GM12878 (cell line): ENCODE data around the gene SETD6. TPM values are rescaled to one million over a fixed set of nuclear protein-coding genes. Genes with fewer than 3 reads are reported as not detected.

ENCODE experiments used
- BCL3 ChIP-seq: IDR thresholded peaks from 2 replicates; pipeline ENCODE4 v1.6.1; 2011; ENCODE audit warnings: borderline replicate concordance, low read depth, mild to moderate bottlenecking, moderate library complexity, low read length; ENCODE audit not compliant: insufficient read depth, poor library complexity, severe bottlenecking
- BRCA1 ChIP-seq: IDR thresholded peaks from 2 replicates; pipeline ENCODE4 v1.6.1; 2011; ENCODE audit warnings: low read depth, low read length, improper control_type of control experiment
- CBX5 ChIP-seq: sonication (generic); IDR thresholded peaks from 2 replicates; pipeline ENCODE4 v1.6.1; 2016; ENCODE audit warnings: low read depth, moderate library complexity, mild to moderate bottlenecking, inconsistent platforms
- CHD1 ChIP-seq: IDR thresholded peaks from 2 replicates; pipeline ENCODE4 v1.6.1; 2012; ENCODE audit warnings: low read depth, low read length, improper control_type of control experiment
- CHD4 ChIP-seq: fragments of 200-600 bp; sonication (generic); IDR thresholded peaks from 2 replicates; pipeline ENCODE4 v1.6.1; 2016; ENCODE audit warnings: mild to moderate bottlenecking
- IKZF1 ChIP-seq: fragments of 450-650 bp; conservative IDR thresholded peaks from 2 replicates; pipeline ENCODE4 v1.6.1; 2017; ENCODE audit warnings: antibody characterized with exemption, mild to moderate bottlenecking
- MTA3 ChIP-seq: IDR thresholded peaks from 2 replicates; pipeline ENCODE4 v1.6.1; 2012; ENCODE audit warnings: low read length, inconsistent platforms, borderline replicate concordance
- MYC ChIP-seq: IDR thresholded peaks from 2 replicates; pipeline ENCODE4 v1.6.1; 2011; ENCODE audit warnings: mild to moderate bottlenecking, low read length, moderate library complexity, inconsistent platforms; ENCODE audit not compliant: insufficient read depth, insufficient replicate concordance, insufficient read length, severe bottlenecking
- PAX5 ChIP-seq: IDR thresholded peaks from 2 replicates; pipeline ENCODE4 v1.6.1; 2011; ENCODE audit warnings: low read depth, low read length, borderline replicate concordance
- POLR2AphosphoS2 ChIP-seq: IDR thresholded peaks from 2 replicates; pipeline ENCODE4 v1.6.1; 2011; ENCODE audit warnings: low read depth, mild to moderate bottlenecking, low read length, improper control_type of control experiment, moderate library complexity
- SP1 ChIP-seq: IDR thresholded peaks from one replicate; pipeline ENCODE4 v1.6.1; 2011; ENCODE audit warnings: low read depth, low read length
- STAT1 ChIP-seq: fragments of 450-650 bp; conservative IDR thresholded peaks from 2 replicates; pipeline ENCODE4 v1.6.1; 2014; ENCODE audit warnings: antibody characterized with exemption, mild to moderate bottlenecking
- TCF3 ChIP-seq: IDR thresholded peaks from 2 replicates; pipeline ENCODE4 v1.6.1; 2012; ENCODE audit warnings: low read depth, mild to moderate bottlenecking, low read length, borderline replicate concordance; ENCODE audit not compliant: insufficient read depth
- USF1 ChIP-seq: IDR thresholded peaks from 2 replicates; pipeline ENCODE4 v1.6.1; 2011; ENCODE audit warnings: borderline replicate concordance, low read depth, mild to moderate bottlenecking, moderate library complexity, mixed read lengths, low read length; ENCODE audit not compliant: insufficient read depth; ENCODE audit errors: extremely low read length
- ZNF207 ChIP-seq: fragments of 450-650 bp; IDR thresholded peaks from 2 replicates; pipeline ENCODE4 v1.6.1; 2014; ENCODE audit warnings: antibody characterized with exemption, mild to moderate bottlenecking, borderline replicate concordance
- ZNF24 ChIP-seq: fragments of 450-650 bp; IDR thresholded peaks from 2 replicates; pipeline ENCODE4 v1.6.1; 2017; ENCODE audit warnings: antibody characterized with exemption, mild to moderate bottlenecking
- ZSCAN29 ChIP-seq: fragments of 450-650 bp; IDR thresholded peaks from 2 replicates; pipeline ENCODE4 v1.6.1; 2017; ENCODE audit warnings: mild to moderate bottlenecking, moderate library complexity
- polyA plus RNA-seq, 11 experiments: library from polyadenylated mRNA; depleted of rRNA in 4 of 11; unstranded in 6 of 11; stranded (reverse) in 5 of 11; fragments of >200 nt; fragmentation: Nextera tagmentation in 4 of 11; fragmentation: Illumina TruSeq in 1 of 11; extraction: Ambion mirVana in 4 of 11; extraction: Trizol in 1 of 11; gene quantifications; 1 replicate in 1 of 11; 2 replicates in 10 of 11; pipeline versions ENCODE4 v1.2.1 to v1.2.3, GENCODE V29; 2011 to 2016; ENCODE audit warnings: inconsistent platforms in 2 of 11, missing spikeins in 2 of 11, low read depth in 1 of 11
- total RNA-seq, 4 experiments: library from RNA; depleted of rRNA in 3 of 4; stranded (reverse); fragments of >200 nt in 3 of 4; fragmentation: Illumina TruSeq in 1 of 4; extraction: Trizol in 1 of 4; gene quantifications; 2 replicates each; pipeline versions ENCODE4 v1.2.1 to v1.2.3, GENCODE V29; 2013 to 2021
- TF ChIP-seq, protein P1 (sequence below): fragments of 450-650 bp; IDR thresholded peaks from 2 replicates; pipeline ENCODE4 v1.6.1; 2014; ENCODE audit warnings: mild to moderate bottlenecking
- TF ChIP-seq, protein P2 (sequence below): fragments of 450-650 bp; IDR thresholded peaks from 2 replicates; pipeline ENCODE4 v1.6.1; 2016; ENCODE audit warnings: mild to moderate bottlenecking, moderate library complexity, borderline replicate concordance

SETD6 gene
- total and polyA plus RNA-seq, 10 of the 15 experiments (the other 5 are each of a cell fraction or from before 2014, with no cell fraction given) = 8.2 to 23.8 (median 16.2) TPM

GRCh38 chr16:58518083-58518979 is 3.0 kb downstream of the SETD6 start (continued):
- TF ChIP-seq STAT1 (no peak), POLR2AphosphoS2 (no peak), CHD4 (no peak), TCF3 (no peak), USF1 (no peak), BCL3 (no peak), IKZF1 (peak; percentile 39; the same call in 1 of the 2 replicates), ZNF207 (no peak), CHD1 (no peak), MTA3 (0 out of 2 replicates have a peak, but pooled peaks have one; percentile 45), BRCA1 (no peak), MYC (no peak), ZNF24 (peak; percentile 90), CBX5 (0 out of 2 replicates have a peak, but pooled peaks have one; percentile 41), SP1 (no peak), PAX5 (no peak), ZSCAN29 (no peak)
- TF ChIP-seq, protein P1, sequence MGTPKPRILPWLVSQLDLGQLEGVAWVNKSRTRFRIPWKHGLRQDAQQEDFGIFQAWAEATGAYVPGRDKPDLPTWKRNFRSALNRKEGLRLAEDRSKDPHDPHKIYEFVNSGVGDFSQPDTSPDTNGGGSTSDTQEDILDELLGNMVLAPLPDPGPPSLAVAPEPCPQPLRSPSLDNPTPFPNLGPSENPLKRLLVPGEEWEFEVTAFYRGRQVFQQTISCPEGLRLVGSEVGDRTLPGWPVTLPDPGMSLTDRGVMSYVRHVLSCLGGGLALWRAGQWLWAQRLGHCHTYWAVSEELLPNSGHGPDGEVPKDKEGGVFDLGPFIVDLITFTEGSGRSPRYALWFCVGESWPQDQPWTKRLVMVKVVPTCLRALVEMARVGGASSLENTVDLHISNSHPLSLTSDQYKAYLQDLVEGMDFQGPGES = no peak
- TF ChIP-seq, protein P2, sequence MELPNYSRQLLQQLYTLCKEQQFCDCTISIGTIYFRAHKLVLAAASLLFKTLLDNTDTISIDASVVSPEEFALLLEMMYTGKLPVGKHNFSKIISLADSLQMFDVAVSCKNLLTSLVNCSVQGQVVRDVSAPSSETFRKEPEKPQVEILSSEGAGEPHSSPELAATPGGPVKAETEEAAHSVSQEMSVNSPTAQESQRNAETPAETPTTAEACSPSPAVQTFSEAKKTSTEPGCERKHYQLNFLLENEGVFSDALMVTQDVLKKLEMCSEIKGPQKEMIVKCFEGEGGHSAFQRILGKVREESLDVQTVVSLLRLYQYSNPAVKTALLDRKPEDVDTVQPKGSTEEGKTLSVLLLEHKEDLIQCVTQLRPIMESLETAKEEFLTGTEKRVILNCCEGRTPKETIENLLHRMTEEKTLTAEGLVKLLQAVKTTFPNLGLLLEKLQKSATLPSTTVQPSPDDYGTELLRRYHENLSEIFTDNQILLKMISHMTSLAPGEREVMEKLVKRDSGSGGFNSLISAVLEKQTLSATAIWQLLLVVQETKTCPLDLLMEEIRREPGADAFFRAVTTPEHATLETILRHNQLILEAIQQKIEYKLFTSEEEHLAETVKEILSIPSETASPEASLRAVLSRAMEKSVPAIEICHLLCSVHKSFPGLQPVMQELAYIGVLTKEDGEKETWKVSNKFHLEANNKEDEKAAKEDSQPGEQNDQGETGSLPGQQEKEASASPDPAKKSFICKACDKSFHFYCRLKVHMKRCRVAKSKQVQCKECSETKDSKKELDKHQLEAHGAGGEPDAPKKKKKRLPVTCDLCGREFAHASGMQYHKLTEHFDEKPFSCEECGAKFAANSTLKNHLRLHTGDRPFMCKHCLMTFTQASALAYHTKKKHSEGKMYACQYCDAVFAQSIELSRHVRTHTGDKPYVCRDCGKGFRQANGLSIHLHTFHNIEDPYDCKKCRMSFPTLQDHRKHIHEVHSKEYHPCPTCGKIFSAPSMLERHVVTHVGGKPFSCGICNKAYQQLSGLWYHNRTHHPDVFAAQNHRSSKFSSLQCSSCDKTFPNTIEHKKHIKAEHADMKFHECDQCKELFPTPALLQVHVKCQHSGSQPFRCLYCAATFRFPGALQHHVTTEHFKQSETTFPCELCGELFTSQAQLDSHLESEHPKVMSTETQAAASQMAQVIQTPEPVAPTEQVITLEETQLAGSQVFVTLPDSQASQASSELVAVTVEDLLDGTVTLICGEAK = no peak
